ENCODE results near the gene TTLL5. TPM values are rescaled to one million over a fixed set of nuclear protein-coding genes. Genes with fewer than 3 reads are reported as not detected.

Gene TTLL5
- total RNA-seq, 1 experiment from 2014 or later: 35.7 TPM

DNA sequence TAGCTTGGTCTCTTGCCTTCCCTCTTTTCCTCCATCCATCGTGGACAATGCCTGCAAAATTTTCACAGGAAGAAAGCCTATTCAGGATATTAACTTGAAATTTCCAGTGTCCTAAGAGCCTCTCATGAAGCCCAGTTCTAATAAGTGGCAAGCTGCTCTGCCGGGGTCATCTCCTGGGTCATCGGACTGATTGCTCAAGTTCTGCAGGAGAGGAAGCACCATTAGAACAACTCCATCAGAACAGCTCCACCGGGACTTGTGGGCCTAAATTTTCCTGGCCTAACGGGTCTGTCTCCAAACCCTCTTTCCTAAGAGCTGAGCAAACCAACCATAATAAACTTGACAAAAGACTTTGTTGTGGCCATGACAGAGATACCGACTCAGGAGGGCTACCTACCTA is 14.3 kb upstream of the TTLL5 start:
- no peak overlapping the region for H3K9ac ChIP-seq (ENCODE audit: extremely low read depth, insufficient read length, low read length)
- no peak overlapping the region for H4K91ac ChIP-seq (ENCODE audit: insufficient read length, low read depth, low read length)
- no peaks in the 10 kb centered on the region for H3K9me3 ChIP-seq (ENCODE audit: control insufficient read depth, low read depth, low read length)
- Mint-ChIP-seq H3K27ac (no peak overlapping the region), H3K27me3 (ENCODE audit: low read depth) (no peaks in the 10 kb centered on the region), H3K4me3 (no peak overlapping the region), H3K36me3 (ENCODE audit: insufficient read depth in 1 of 3, low read depth in 3 of 3) (peaks cover 18 to 39% (median 27%) of the 10 kb centered on the region in 3 experiments), H3K4me1 (no peaks in the 10 kb centered on the region), H3K9me3 (no peaks in the 10 kb centered on the region)
- no peak overlapping the region for H2AFZ ChIP-seq (ENCODE audit: low read length)
- WGBS (ENCODE audit: extremely low coverage, insufficient read length, low lambda C conversion rate): no CpG with 5 or more reads among the region's 6 CpGs
- no peaks in the 10 kb centered on the region for H3K4me1 ChIP-seq (ENCODE audit: insufficient read depth, low read length)
- TF ChIP-seq, protein P1, sequence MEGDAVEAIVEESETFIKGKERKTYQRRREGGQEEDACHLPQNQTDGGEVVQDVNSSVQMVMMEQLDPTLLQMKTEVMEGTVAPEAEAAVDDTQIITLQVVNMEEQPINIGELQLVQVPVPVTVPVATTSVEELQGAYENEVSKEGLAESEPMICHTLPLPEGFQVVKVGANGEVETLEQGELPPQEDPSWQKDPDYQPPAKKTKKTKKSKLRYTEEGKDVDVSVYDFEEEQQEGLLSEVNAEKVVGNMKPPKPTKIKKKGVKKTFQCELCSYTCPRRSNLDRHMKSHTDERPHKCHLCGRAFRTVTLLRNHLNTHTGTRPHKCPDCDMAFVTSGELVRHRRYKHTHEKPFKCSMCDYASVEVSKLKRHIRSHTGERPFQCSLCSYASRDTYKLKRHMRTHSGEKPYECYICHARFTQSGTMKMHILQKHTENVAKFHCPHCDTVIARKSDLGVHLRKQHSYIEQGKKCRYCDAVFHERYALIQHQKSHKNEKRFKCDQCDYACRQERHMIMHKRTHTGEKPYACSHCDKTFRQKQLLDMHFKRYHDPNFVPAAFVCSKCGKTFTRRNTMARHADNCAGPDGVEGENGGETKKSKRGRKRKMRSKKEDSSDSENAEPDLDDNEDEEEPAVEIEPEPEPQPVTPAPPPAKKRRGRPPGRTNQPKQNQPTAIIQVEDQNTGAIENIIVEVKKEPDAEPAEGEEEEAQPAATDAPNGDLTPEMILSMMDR (conservative IDR thresholded peaks at IDR 0.05): no peak
- H2BK5ac ChIP-seq (ENCODE audit: insufficient read length, low read length): no peak overlapping the region
- H3T11ph ChIP-seq (ENCODE audit: low read length): no peak overlapping the region
- no peaks in the 10 kb centered on the region for H4K20me1 ChIP-seq (ENCODE audit: control insufficient read depth, insufficient read depth, insufficient read length)
- H3K18ac ChIP-seq (ENCODE audit: insufficient read length, low read depth, low read length): no peak overlapping the region
- no peak overlapping the region for H3K4ac ChIP-seq (ENCODE audit: low read depth, low read length)
- no peaks in the 10 kb centered on the region for H3K27me3 ChIP-seq (ENCODE audit: insufficient read depth, low read length)
- no peak overlapping the region for H2AK5ac ChIP-seq (ENCODE audit: insufficient read length, low read length)
- no peak overlapping the region for H3K4me2 ChIP-seq (ENCODE audit: insufficient read depth, insufficient read length, low read length)
- no peaks in the 10 kb centered on the region for H3K79me1 ChIP-seq (ENCODE audit: insufficient read depth, low read depth, low read length, poor library complexity, severe bottlenecking)
- H4K8ac ChIP-seq (replicated peaks; ENCODE audit: insufficient read length, low read depth, low read length): no peak overlapping the region
- H2BK12ac ChIP-seq (ENCODE audit: insufficient read length, low read depth, low read length): no peak overlapping the region
- H3K14ac ChIP-seq (ENCODE audit: insufficient read depth, low read length): no peak overlapping the region
- H3K27ac ChIP-seq (ENCODE audit: insufficient read length, low read depth, low read length): no peak overlapping the region
- H4K5ac ChIP-seq (ENCODE audit: insufficient read length, low read depth, low read length): no peak overlapping the region
- no peaks in the 10 kb centered on the region for H3K79me2 ChIP-seq (ENCODE audit: insufficient read depth, low read length)
- no peaks in the 10 kb centered on the region for H3K23me2 ChIP-seq (ENCODE audit: insufficient read length, low read depth, low read length, poor library complexity, severe bottlenecking)
- no peak overlapping the region for H2BK20ac ChIP-seq (ENCODE audit: low read depth, low read length, poor library complexity, severe bottlenecking)
- H3K56ac ChIP-seq (ENCODE audit: insufficient read length, low read depth, low read length): no peak overlapping the region
- H3K23ac ChIP-seq (ENCODE audit: insufficient read length, low read depth, low read length): no peak overlapping the region
- H2BK120ac ChIP-seq (ENCODE audit: low read depth, low read length, poor library complexity, severe bottlenecking): no peak overlapping the region
- no peak overlapping the region for H2BK15ac ChIP-seq (ENCODE audit: low read depth, low read length)
- DNase-seq: no peak
